ENCODE measurements around the gene PROM2.
A peak's percentile ranks its signal among the peaks of the same experiment; 100 is the strongest.

PROM2 gene

DNA sequence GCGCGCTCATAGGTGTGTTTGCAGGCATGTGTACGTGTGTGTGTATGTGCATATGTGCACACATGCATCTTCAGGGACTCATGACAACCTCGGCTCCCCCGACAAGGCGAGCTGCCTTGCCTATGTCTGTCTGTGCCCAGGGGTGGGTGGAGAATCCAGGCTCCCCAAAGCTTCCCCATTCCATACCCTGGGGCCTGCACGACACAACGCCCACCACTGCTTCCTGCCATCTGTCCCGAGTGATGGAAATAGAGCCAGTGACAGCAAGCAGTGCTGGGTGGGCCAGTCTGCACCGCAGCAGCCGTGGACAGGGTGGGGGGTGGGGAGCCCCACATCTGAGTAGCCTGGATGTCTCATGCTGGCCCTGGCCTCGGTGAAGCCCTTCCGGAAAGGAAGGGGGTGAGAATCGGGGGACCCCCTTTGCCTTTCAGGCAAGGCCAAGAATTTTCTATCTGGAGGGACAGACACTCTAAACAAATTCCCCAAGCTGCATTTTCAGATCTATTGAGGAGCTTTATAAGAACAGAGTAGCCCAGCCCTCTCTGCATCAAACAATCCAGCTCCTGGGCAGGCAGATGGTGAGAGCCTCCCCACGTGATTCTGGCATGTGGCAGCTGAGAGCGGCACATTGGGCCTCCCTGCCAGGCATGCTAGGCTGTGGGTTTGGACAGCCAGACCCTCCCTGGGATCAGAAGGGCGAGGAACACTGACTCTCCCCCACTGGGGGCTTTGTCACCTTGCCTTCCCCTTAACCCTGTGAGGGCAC lies 27.8 kb downstream of the PROM2 start:
- TF ChIP-seq ZFX (IDR thresholded peaks at IDR 0.05; ENCODE audit: borderline replicate concordance): no peak
- TF ChIP-seq, protein P1, sequence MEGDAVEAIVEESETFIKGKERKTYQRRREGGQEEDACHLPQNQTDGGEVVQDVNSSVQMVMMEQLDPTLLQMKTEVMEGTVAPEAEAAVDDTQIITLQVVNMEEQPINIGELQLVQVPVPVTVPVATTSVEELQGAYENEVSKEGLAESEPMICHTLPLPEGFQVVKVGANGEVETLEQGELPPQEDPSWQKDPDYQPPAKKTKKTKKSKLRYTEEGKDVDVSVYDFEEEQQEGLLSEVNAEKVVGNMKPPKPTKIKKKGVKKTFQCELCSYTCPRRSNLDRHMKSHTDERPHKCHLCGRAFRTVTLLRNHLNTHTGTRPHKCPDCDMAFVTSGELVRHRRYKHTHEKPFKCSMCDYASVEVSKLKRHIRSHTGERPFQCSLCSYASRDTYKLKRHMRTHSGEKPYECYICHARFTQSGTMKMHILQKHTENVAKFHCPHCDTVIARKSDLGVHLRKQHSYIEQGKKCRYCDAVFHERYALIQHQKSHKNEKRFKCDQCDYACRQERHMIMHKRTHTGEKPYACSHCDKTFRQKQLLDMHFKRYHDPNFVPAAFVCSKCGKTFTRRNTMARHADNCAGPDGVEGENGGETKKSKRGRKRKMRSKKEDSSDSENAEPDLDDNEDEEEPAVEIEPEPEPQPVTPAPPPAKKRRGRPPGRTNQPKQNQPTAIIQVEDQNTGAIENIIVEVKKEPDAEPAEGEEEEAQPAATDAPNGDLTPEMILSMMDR (IDR thresholded peaks at IDR 0.05): no peak

DNA sequence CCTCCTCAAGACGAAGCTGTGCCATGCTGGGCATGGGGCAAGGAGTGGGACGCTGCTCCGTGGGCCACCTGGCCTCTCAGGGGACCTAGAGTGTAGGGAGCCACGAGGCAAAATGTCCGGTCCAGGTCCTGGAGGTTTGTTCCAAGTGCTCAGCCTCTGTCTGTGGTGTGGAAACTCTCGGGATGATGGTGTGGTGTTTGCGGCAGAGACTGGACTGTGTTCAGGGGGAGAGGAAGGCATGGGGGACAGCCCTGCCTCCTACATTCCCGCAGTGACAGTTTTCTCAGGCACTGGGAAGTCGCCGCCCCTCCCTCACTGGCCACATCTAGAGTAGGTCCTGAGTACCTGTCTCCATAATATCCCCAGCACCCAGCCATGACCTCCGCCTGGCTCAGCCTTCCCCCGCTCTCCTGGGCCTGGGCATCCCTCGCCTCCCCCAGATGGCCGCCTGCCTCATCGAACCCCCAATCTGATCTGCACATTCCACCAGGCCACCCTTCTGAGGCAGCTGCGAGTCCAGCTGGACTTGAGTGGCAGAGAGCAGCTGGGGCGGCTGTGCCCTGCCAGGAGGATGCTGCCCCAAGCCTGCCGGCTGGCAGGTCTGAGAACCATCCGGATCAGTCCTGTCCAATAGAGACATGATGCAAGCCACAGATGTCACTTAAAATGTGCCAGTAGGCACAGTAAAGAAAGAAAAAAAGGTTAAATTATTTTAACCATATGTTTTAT lies 29.1 kb downstream of the PROM2 start:
- peak overlapping the region; percentile 94 for H3K27ac ChIP-seq
- no peak for TF ChIP-seq ZFX (IDR thresholded peaks at IDR 0.05; ENCODE audit: borderline replicate concordance)
- TF ChIP-seq, protein P1 (IDR thresholded peaks at IDR 0.05): no peak

More for the DNA sequence above, 27.8 kb downstream of the PROM2 start:
- H3K27ac ChIP-seq: no peak overlapping the region

- TF ChIP-seq ZFX (IDR thresholded peaks at IDR 0.05; ENCODE audit: borderline replicate concordance): no peak
- TF ChIP-seq, protein P1 (IDR thresholded peaks at IDR 0.05): no peak
- peak overlapping the region; percentile 94 for H3K27ac ChIP-seq
These were observed 31.3 kb downstream of the PROM2 start for GRCh38 chr2:95305380-95306061.

DNA sequence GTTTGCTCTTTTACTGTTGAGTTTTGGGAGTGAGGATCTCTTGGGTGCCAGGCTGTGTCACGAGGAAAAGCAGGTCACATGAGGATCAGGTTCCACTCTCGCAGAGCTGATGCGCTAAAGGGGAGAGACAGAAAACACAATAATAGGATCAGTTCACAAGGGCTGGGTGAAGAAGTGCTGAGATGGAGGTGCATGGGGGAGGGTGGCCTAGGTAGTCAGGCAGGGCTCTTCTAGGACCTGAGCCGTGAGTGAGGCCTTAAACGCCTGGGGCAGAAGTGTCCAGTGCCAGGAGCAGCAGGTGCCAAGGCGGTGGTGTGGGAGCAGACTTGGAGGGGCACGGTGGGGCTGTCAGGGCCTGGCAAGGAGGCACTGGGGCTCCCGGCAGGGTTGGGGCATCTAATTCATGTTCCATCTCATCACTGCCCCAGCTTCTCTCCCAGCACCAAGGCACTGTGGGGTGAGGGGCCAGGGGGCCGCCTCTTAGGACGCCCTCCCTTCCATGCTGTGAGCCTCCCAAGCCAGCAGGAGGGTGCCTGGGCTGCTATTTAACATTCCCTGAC lies 32.2 kb downstream of the PROM2 start:
- no peak for TF ChIP-seq ZFX (IDR thresholded peaks at IDR 0.05; ENCODE audit: borderline replicate concordance)
- TF ChIP-seq, protein P1 (IDR thresholded peaks at IDR 0.05): no peak
- peak overlapping the region; percentile 94 for H3K27ac ChIP-seq

DNA sequence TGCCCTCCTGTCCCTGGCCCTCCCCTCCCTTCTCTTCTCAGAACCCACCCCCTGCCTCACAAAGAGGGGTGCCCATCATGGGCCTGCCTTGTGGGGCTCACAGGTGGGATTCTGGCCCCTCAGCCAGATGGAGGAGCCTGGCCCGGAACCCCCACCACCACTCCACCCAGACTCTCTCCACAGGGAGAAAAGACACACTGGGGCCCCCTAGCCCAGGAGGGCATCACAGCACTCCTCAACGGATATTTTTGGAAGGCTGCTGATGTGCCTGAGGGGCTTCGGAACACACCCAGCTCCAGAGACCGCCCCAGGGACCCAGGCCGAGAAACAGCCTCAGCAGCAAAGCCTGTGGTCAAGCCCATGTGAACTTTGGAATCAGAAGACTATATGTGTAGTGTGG lies 32.8 kb downstream of the PROM2 start:
- peak overlapping the region; percentile 94 for H3K27ac ChIP-seq
- TF ChIP-seq ZFX (IDR thresholded peaks at IDR 0.05; ENCODE audit: borderline replicate concordance): no peak
- TF ChIP-seq, protein P1 (IDR thresholded peaks at IDR 0.05): no peak

DNA sequence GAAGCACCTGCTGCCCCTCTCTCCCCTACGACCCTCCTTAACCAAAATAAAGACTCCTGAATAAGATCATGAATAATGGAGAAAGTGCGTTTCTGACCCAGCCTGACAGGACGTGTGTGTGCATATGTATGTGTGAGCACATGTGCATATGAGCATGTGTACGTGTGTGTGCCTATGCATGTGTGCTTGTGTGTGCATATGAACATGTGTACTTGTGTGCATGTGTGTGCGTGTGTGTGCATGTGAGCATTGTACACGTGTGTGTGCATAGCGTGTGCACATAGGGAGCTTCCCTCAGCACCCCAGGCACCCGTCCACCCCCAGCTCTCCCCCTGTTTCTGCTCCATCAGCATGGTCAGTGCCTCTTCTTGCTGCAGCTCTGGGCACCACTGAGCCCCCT lies 33.6 kb downstream of the PROM2 start:
- H3K27ac ChIP-seq: peak overlapping the region; percentile 94; the same call in 1 of the 2 replicates
- no peak for TF ChIP-seq ZFX (IDR thresholded peaks at IDR 0.05; ENCODE audit: borderline replicate concordance)

- TF ChIP-seq, protein P1 (IDR thresholded peaks at IDR 0.05): no peak
- TF ChIP-seq ZFX (IDR thresholded peaks at IDR 0.05; ENCODE audit: borderline replicate concordance): no peak
These were observed 34.3 kb downstream of the PROM2 start for GRCh38 chr2:95308426-95308990.

More at GRCh38 chr2:95308426-95308990, 34.3 kb downstream of the PROM2 start:
- H3K27ac ChIP-seq: no peak overlapping the region

Measured in 22Rv1 (cell line).